SKM-1 (cell line): ENCODE results near the gene PDCL3.

Source experiments
- DNase-seq: peaks from one replicate; lab custom pipeline; 2025; ENCODE audit not compliant: unreplicated experiment; lab: John Stamatoyannopoulos, UW

PDCL3 gene

GRCh38 chr2:100611079-100612029, 48.6 kb downstream of the PDCL3 start:
- DNase-seq = no peak

DNA sequence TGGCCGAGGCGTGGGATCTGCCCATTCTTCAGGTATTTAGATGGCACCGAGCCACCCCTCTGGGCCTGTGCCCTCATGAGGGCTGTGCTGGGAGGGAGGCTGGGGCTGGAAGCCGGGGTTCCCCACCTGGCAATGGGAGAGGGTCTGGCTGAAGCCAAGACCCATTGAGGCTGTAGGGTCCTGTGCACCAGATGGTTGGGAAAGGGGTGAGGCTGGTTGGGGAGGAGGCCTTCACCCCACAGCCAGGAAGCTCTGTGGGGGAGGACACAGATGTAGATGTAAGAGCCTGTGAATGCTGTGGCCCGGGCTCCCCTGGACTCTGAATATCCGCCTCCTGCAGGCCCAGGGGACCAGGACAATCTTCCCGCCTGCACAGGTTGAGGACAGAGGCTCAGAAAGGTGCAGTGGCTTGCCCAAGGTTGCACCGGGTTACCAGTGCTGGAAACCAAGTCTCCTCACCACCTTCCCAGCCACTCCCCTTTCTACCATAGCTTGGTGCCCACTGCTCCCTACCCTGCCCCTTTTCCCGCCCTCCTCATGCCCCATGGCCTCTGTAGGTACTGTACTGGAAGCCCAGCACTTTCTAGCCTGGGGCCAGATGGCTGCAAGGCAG, 49.7 kb downstream of the PDCL3 start:
- no peak for DNase-seq

- no peak for DNase-seq
Measured at GRCh38 chr2:100613719-100614118, 50.9 kb downstream of the PDCL3 start.

GRCh38 chr2:100614455-100615000, 51.7 kb downstream of the PDCL3 start:
- DNase-seq = no peak

DNA sequence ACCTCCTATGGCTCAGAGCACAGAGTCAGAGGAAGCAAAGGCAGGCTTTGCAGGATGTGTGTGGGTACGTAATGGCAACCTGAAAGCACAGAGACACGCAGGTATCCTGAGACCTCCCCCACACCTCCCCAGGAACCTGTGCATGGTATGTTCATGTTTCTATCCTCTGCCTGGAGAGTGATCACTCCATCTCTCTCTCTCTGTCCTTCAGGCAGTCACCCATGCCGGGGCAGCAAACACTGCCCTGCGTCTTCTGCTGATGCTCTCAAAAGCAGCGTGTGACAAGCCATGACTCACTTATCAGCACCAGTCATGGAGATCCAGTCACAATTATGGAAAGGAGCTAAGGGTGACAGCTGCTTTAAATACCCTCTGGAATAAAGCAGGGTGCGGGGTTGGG, 52.7 kb downstream of the PDCL3 start:
- no peak for DNase-seq

DNA sequence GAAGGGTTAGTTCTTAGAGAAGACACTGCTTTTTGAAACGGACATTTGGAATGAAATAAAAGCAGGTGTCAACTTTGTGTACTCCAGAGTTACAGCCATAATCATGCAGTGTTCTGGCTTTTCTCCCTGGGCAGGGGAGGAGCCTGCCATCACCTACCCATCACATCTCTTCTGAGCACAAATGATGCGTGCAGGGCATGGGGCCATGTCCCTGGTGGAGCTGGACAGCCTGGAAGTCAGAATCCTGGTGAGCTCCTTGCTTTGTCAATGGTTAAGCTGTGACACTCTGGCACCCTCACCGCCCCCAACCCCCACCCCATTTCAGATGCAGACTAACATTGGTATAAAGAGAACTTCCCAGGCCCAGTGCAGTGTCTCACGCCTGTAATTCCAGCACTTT, 53.1 kb downstream of the PDCL3 start:
- no peak for DNase-seq

DNA sequence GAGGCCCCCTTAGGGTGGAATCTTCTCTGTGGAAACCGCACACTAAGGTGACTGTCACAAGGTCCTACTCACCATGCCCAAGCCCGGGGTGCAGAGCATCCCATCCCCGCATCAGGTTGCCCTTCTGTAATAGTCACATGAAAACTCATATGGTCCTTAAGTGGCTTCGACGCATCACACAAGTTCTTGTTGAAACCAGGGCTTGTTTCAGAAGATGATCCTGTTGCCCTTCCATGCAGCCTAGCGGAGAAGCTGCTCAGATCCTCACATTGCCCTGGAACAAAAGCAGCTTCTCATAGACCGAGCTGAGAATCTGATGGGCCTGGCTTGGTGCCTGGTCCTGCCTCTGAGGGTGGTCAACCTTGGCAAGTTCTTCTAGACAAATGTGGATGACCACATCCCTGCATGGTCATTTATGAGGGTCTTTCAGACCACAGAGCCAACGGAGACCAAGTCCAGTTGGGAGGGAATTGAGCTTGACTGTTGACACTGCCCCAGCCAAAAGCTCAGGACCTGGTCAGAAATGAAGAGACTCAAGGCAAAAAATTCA, 54.1 kb downstream of the PDCL3 start:
- no peak for DNase-seq

- DNase-seq = no peak
Measured at GRCh38 chr2:100619951-100620350, 57.2 kb downstream of the PDCL3 start.

DNA sequence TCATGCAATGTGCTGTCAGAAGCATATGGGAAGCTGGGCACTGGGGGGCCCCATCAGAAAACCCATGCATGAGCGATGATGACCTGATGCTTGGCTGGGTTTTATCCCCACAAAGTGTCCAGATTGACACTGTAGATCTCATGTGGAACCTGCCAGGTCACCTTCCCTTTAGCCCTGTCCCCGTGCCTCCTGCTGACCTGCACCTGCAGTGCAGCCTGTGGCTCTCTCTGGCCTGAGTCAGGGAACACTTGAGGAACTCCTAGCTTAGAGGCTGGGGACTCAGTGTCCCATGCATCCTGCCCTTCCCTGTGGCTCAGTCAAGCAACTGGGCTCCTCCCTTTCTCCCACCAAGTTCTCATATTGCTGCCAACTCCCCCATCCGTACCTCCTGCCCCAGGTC, 57.7 kb downstream of the PDCL3 start:
- DNase-seq = no peak

DNA sequence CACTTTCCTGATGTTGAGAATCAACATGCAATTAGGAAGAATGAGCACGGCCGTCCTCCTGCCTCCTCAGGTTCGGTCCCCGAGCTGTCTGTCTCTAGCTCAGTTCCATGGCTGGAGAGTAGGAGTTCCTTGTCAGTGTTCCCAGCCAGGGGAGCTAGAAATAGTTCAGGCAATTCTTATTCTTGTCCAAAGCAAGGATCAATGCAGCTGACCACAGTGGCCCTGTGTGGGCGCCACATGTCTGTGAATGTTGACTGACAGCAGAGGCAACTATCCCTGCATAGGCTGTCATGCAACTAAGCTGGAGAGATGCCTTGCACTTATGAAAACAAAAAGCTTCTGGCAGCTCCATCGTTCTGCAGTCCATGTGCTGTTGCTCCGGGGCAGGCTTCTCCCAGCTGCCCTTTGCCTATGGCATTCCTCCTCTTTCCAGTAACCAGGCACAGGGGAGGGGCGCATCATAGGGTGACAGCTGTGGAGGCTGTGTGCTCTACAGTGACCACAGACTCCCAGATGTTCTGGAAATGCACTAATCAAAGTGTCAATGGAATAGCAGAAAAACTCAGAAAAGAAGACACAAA, 58.7 kb downstream of the PDCL3 start:
- no peak for DNase-seq

- no peak for DNase-seq
Measured at GRCh38 chr2:100623033-100623715, 60.4 kb downstream of the PDCL3 start.

DNA sequence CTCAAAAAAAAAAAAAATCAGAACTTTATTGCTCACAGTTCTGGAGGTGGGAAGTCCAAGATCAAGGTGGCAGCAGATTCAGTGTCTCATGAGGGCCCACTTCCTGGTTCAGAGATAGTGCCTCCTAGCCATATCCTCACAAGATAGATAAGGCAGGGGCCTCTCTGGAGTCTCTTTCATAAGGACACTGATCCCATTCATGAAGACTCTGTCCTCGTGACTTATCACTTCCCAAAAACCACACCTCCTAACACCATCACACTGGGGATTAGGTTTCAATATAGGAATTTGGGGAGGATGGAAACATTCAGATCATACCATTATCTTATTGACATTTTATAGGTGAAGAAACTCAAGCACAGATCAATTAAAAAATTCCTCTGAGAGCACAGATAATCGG, 61.1 kb downstream of the PDCL3 start:
- no peak for DNase-seq

GRCh38 chr2:100624536-100624935, 61.7 kb downstream of the PDCL3 start:
- no peak for DNase-seq

DNA sequence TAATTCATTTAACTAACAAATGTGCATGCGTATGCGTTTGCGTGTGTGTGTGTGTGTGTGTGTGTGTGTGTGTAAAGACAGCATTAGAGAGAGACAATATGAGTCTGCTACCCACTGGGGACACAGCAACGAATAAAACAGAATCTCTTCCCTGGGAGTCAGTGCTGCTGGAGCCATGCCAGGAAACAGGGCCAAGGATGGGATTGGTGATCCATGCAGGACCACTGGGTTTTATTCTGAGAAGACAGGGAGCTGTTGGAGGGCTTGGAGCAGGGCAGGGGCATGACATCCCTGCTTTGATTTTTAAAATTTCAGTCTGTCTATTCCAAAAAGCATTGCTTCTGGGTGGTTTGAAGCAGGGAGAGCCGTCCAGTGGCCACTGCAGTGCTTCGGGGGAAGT, 62.9 kb downstream of the PDCL3 start:
- no peak for DNase-seq
